ENCODE data around the gene ATP10D. TPM values are rescaled to one million over a fixed set of nuclear protein-coding genes. Genes with fewer than 3 reads are reported as not detected.

ATP10D gene
- total RNA-seq, 1 donor from 2014 or later: 7.7 TPM

GRCh38 chr4:47570816-47571215, 85.7 kb downstream of the ATP10D start:
- DNase-seq (ENCODE audit: low spot score in 2 of 2) (no peak), FAIRE-seq (no peak)

- DNase-seq (ENCODE audit: low spot score in 2 of 2) (no peak), FAIRE-seq (no peak)
Observed at GRCh38 chr4:47572981-47573380, 87.9 kb downstream of the ATP10D start.

GRCh38 chr4:47577779-47578553, 92.9 kb downstream of the ATP10D start:
- DNase-seq (ENCODE audit: low spot score in 2 of 2) (peak in 1 of 2 donors; percentile 12), FAIRE-seq (no peak)

GRCh38 chr4:47579235-47579634, 94.2 kb downstream of the ATP10D start:
- FAIRE-seq: no peak

GRCh38 chr4:47590325-47590724, 105.2 kb downstream of the ATP10D start:
- FAIRE-seq: no peak
- DNase-seq (ENCODE audit: low spot score in 2 of 2): no peak

More at GRCh38 chr4:47579235-47579634, 94.2 kb downstream of the ATP10D start:
- DNase-seq (ENCODE audit: low spot score in 2 of 2): no peak

- no peak for DNase-seq (ENCODE audit: low spot score in 2 of 2)
- no peak for FAIRE-seq
Observed at GRCh38 chr4:47597696-47598095, 112.6 kb downstream of the ATP10D start.

GRCh38 chr4:47598320-47598719, 113.2 kb downstream of the ATP10D start:
- DNase-seq (ENCODE audit: low spot score in 2 of 2) (no peak), FAIRE-seq (no peak)

GRCh38 chr4:47598896-47599295, 113.8 kb downstream of the ATP10D start:
- DNase-seq (ENCODE audit: low spot score in 2 of 2) (no peak), FAIRE-seq (no peak)

- FAIRE-seq (no peak), DNase-seq (ENCODE audit: low spot score in 2 of 2) (no peak)
Observed at GRCh38 chr4:47606482-47606881, 121.4 kb downstream of the ATP10D start.

- DNase-seq (ENCODE audit: low spot score in 2 of 2): no peak
- FAIRE-seq: no peak
Observed at GRCh38 chr4:47612116-47613023, 127.3 kb downstream of the ATP10D start.

- DNase-seq (ENCODE audit: low spot score in 2 of 2) (no peak), FAIRE-seq (no peak)
Observed at GRCh38 chr4:47615385-47615784, 130.3 kb downstream of the ATP10D start.

- FAIRE-seq (no peak), DNase-seq (ENCODE audit: low spot score in 2 of 2) (no peak)
Observed at GRCh38 chr4:47617607-47618006, 132.5 kb downstream of the ATP10D start.

GRCh38 chr4:47619691-47620090, 134.6 kb downstream of the ATP10D start:
- no peak for FAIRE-seq
- DNase-seq (ENCODE audit: low spot score in 2 of 2): no peak

- no peak for DNase-seq (ENCODE audit: low spot score in 2 of 2)
- FAIRE-seq: no peak
Observed at GRCh38 chr4:47621181-47621580, 136.1 kb downstream of the ATP10D start.

GRCh38 chr4:47624031-47624441, 139.0 kb downstream of the ATP10D start:
- DNase-seq (ENCODE audit: low spot score in 2 of 2): no peak
- FAIRE-seq: no peak

- FAIRE-seq (no peak), DNase-seq (ENCODE audit: low spot score in 2 of 2) (no peak)
Observed at GRCh38 chr4:47631161-47631560, 146.1 kb downstream of the ATP10D start.

- FAIRE-seq (no peak), DNase-seq (ENCODE audit: low spot score in 2 of 2) (no peak)
Observed at GRCh38 chr4:47639531-47639930, 154.5 kb downstream of the ATP10D start.

GRCh38 chr4:47640911-47641310, 155.8 kb downstream of the ATP10D start:
- no peak for DNase-seq (ENCODE audit: low spot score in 2 of 2)
- FAIRE-seq: no peak

- no peak for DNase-seq (ENCODE audit: low spot score in 2 of 2)
- FAIRE-seq: no peak
Observed at GRCh38 chr4:47641755-47642154, 156.7 kb downstream of the ATP10D start.

- DNase-seq (ENCODE audit: low spot score in 2 of 2): no peak
- no peak for FAIRE-seq
Observed at GRCh38 chr4:47642191-47642830, 157.2 kb downstream of the ATP10D start.

Measured in frontal cortex (tissue), 4 donors.